Suprapubic skin (tissue), 4 donors: Measurements from ENCODE around the gene GAL3ST2. TPM values are rescaled to one million over a fixed set of nuclear protein-coding genes. Genes with fewer than 3 reads are reported as not detected.
"Not testable (repeated sequence)": the region's sequence is repeated elsewhere in the genome, so short reads cannot be mapped to it uniquely, and the experiment has no call there.

Experiments used
- DNase-seq, 2 donors: peaks; one replicate each; pipeline ENCODE4 v3.0.0-alpha.2; 2019; ENCODE audit warnings: low spot score in 2 of 2
- H3K27ac ChIP-seq: fragments of 200-600 bp; sonication (generic); one replicate; pipeline ENCODE4 v1.5.1; 2019
- H3K27me3 ChIP-seq: fragments of 200-600 bp; sonication (generic); one replicate; pipeline ENCODE4 v1.5.1; 2019
- H3K36me3 ChIP-seq: fragments of 200-600 bp; sonication (generic); one replicate; pipeline ENCODE4 v1.5.1; 2019
- H3K4me1 ChIP-seq: fragments of 200-600 bp; sonication (generic); one replicate; pipeline ENCODE4 v1.5.1; 2019
- H3K4me3 ChIP-seq: fragments of 200-600 bp; sonication (generic); one replicate; pipeline ENCODE4 v1.5.1; 2019; ENCODE audit warnings: mild to moderate bottlenecking
- H3K9me3 ChIP-seq: fragments of 200-600 bp; sonication (generic); one replicate; pipeline ENCODE4 v1.5.1; 2019
- EP300 ChIP-seq: sonication (generic); formaldehyde crosslinking; IDR thresholded peaks from one replicate; pipeline ENCODE4 v1.6.1; 2017; ENCODE audit warnings: antibody characterized with exemption
- POLR2A ChIP-seq, 2 donors: fragments of 450-650 bp; IDR thresholded peaks; one replicate each; pipeline ENCODE4 v1.6.1; 2017; ENCODE audit warnings: antibody characterized with exemption in 2 of 2, mild to moderate bottlenecking in 2 of 2, moderate library complexity in 2 of 2
- POLR2AphosphoS5 ChIP-seq, 3 donors: sonication (generic); formaldehyde crosslinking; IDR thresholded peaks; one replicate each; pipeline ENCODE4 v1.6.1; 2017; ENCODE audit warnings: antibody characterized with exemption in 3 of 3
- WGBS: methylation state at CpG from one replicate; pipeline ENCODE4 v1.1.5; 2018; 5-methylcytosine and 5-hydroxymethylcytosine counted together
- total RNA-seq, 4 donors: library from RNA; depleted of rRNA; stranded (reverse); fragments of >200 nt; gene quantifications; one replicate each; pipeline ENCODE4 v1.1.0, GENCODE V29; 2016
- TF ChIP-seq, protein P1 (sequence below), 2 donors: fragments of 200-600 bp in 1 of 2; fragments of 450-650 bp in 1 of 2; sonication (generic) in 1 of 2; IDR thresholded peaks; one replicate each; pipeline ENCODE4 v1.5.1; 2016 to 2019; ENCODE audit warnings: antibody characterized with exemption in 2 of 2, mild to moderate bottlenecking in 1 of 2, moderate library complexity in 1 of 2

GAL3ST2 gene
- total RNA-seq, 4 donors from 2014 or later: not detected

DNA sequence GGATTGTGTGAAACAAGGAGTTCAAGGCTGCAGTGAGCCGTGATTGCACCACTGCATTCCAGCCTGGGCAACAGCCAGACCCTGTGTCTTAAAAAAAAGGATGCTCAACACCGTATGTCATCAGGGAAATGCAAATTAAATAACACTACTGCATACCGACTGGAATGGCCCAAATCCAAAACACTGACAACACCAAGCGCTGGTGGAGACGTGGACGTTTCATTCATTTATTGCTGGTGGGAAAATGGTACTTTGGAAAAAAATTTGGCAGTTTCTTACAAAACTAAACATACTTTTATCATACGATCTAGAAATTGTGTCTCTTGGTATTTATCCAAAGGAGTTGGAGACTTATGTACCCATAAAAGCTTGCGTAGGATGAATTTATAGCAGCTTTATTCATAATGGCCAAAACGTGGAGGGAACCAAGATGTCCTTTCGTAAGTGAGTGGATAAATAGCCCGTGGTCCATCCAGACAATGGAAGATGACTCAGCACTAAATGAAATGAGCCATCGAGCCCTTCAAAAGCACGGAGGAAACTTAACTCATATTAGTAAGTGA is 56.6 kb downstream of the GAL3ST2 start:
- H3K4me3 ChIP-seq: no peak overlapping the region
- peaks cover 16% of the 10 kb centered on the region for H3K27me3 ChIP-seq
- no peaks in the 10 kb centered on the region for H3K4me1 ChIP-seq
- WGBS: 33% methylated on average over 13 of the region's 13 CpGs
- H3K9me3 ChIP-seq: no peaks in the 10 kb centered on the region
- peak in 1 of 2 donors; percentile 56 for DNase-seq
- no peaks in the 10 kb centered on the region for H3K36me3 ChIP-seq
- no peak for TF ChIP-seq EP300
- no peak for TF ChIP-seq POLR2A (IDR thresholded peaks at IDR 0.05)
- TF ChIP-seq, protein P1, sequence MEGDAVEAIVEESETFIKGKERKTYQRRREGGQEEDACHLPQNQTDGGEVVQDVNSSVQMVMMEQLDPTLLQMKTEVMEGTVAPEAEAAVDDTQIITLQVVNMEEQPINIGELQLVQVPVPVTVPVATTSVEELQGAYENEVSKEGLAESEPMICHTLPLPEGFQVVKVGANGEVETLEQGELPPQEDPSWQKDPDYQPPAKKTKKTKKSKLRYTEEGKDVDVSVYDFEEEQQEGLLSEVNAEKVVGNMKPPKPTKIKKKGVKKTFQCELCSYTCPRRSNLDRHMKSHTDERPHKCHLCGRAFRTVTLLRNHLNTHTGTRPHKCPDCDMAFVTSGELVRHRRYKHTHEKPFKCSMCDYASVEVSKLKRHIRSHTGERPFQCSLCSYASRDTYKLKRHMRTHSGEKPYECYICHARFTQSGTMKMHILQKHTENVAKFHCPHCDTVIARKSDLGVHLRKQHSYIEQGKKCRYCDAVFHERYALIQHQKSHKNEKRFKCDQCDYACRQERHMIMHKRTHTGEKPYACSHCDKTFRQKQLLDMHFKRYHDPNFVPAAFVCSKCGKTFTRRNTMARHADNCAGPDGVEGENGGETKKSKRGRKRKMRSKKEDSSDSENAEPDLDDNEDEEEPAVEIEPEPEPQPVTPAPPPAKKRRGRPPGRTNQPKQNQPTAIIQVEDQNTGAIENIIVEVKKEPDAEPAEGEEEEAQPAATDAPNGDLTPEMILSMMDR (IDR thresholded peaks at IDR 0.05): no peak
- no peak for TF ChIP-seq POLR2AphosphoS5 (IDR thresholded peaks at IDR 0.05)
- no peak overlapping the region for H3K27ac ChIP-seq

DNA sequence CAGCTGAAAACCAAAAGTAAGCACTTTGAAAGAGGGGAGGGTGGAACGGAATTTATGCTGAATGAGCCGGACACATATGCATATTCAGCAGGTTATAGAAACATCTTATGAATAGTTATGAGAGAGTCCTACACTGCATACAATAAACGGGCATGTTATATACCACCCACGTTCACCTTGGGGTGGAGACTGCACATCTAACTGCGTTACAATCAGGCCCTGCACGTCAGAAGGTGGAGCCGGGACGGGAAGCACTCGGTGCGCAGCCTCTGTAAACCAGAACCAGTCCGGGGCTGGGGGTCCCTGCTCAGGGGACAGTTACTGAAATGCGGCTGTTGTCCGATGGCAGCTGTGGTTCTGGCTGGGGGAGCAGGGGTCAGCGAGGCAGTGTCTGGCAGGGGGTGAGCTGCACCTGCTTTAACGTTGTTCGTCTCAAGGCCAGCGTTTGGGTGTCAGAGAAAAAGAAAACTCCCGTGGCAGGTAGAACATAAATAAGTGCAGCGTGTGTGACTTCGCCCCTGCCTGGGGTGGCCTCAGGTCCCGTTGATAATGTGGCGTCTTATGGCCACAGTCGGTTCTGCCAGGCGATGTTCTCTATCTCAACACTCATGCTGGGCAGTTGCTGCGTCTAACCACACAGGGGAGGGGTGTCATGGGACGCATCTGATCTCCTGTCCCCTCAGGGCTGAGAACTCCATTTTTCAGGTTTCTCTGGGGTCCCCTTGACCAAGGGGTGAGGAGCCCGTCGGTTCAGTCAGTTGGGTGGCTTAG is 57.3 kb downstream of the GAL3ST2 start:
- peak in 1 of 2 donors; percentile 44 for DNase-seq
- peaks cover 16% of the 10 kb centered on the region for H3K27me3 ChIP-seq
- H3K27ac ChIP-seq: not testable (repeated sequence)

DNA sequence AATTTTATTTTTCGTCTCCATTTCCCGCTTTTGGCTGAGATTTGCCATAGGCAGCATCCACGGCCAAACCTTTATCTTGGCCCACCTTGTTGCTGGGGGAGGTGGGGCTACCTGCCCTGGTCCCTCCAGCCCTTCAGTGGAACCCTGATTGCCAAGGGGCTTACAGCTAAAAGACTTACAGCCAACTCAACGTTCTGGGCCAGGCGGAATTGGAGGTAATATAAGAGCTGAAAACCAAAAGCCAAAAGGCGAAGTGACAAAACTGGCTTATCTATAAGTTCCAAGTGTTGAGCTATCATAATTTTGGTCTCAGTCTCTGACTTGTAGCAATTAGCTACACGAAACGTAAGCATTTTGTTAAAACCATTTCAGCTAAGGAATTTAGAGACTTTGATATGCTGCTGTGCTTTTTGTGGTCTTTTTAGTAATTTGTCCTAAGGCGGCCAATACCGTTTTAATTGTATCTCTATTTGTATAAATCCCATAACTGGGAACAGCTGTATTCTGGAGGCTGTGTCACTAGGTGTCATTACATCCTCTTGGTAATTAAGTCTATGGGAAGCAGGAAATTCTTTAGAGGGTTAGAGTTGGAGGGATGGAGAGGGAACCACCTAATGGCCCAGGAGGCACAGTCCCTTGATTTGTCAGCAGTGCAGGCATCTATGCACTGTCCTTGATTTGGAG is 58.0 kb downstream of the GAL3ST2 start:
- WGBS: 86% methylated on average over 10 of the region's 10 CpGs
- H3K27me3 ChIP-seq: peaks cover 16% of the 10 kb centered on the region
- no peak for DNase-seq

More for the DNA sequence above, 57.3 kb downstream of the GAL3ST2 start:
- H3K4me3 ChIP-seq, H3K36me3 ChIP-seq, H3K4me1 ChIP-seq, H3K9me3 ChIP-seq: not testable (repeated sequence)
- 81% methylated on average over 28 of the region's 28 CpGs for WGBS

DNA sequence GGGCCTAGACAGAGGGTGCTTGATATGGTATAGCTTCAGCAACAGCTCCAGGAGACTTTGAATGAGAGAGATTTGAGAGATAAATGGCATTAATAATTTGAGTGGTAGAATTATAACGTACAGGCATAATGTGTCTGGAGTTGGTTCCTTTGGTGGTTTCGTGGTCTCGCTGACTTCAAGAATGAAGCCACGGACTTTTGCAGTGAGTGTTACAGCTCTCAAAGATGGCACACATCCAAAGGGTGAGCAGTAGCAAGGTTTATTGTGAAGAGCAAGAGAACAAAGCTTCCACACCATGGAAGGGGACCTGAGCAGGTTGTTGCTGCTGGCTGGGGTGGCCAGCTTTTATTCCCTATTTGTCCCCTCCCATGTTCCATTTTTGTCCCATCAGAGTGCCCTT is 59.0 kb downstream of the GAL3ST2 start:
- TF ChIP-seq POLR2AphosphoS5 (IDR thresholded peaks at IDR 0.05): no peak
- TF ChIP-seq, protein P1 (IDR thresholded peaks at IDR 0.05): no peak
- TF ChIP-seq EP300: no peak
- no peak for TF ChIP-seq POLR2A (IDR thresholded peaks at IDR 0.05)
- WGBS: 75% methylated on average over 4 of the region's 4 CpGs
- H3K9me3 ChIP-seq: no peaks in the 10 kb centered on the region
- no peak overlapping the region for H3K27ac ChIP-seq
- H3K4me3 ChIP-seq: no peak overlapping the region
- no peak for DNase-seq
- H3K27me3 ChIP-seq: peaks cover 16% of the 10 kb centered on the region
- no peaks in the 10 kb centered on the region for H3K4me1 ChIP-seq
- H3K36me3 ChIP-seq: no peaks in the 10 kb centered on the region

More for the DNA sequence above, 58.0 kb downstream of the GAL3ST2 start:
- H3K27ac ChIP-seq: no peak overlapping the region
- H3K4me1 ChIP-seq: no peaks in the 10 kb centered on the region
- H3K4me3 ChIP-seq: no peak overlapping the region
- TF ChIP-seq, protein P1 (IDR thresholded peaks at IDR 0.05): no peak
- TF ChIP-seq POLR2AphosphoS5 (IDR thresholded peaks at IDR 0.05): no peak
- no peak for TF ChIP-seq EP300
- H3K9me3 ChIP-seq: no peaks in the 10 kb centered on the region
- no peaks in the 10 kb centered on the region for H3K36me3 ChIP-seq

DNA sequence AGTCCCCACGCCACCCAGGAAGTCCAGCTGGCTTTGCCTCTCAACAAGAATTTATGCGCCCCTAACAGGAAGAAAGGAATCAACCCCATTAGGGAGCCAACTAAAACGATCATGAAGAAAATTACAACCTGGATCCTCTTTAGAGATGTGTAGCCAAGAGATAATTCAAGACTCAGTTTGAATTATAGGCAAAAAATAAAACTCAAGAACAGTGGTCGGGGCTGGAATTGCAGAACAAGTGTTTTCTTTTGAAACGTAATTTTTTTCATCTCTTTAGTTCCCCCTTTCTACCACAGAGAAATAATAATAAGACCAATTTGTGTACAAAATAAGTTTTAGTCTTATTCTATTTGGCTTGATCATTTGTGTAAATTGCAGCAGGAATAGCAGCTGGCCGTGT is 59.7 kb downstream of the GAL3ST2 start:
- Histone ChIP-seq H3K9me3 (no peaks in the 10 kb centered on the region), H3K36me3 (no peaks in the 10 kb centered on the region), H3K27me3 (peaks cover 16% of the 10 kb centered on the region), H3K27ac (no peak overlapping the region), H3K4me1 (no peaks in the 10 kb centered on the region), H3K4me3 (no peak overlapping the region)
- no peak for DNase-seq
- no peak for TF ChIP-seq EP300
- TF ChIP-seq, protein P1 (IDR thresholded peaks at IDR 0.05): no peak
- TF ChIP-seq POLR2A (IDR thresholded peaks at IDR 0.05): no peak
- TF ChIP-seq POLR2AphosphoS5 (IDR thresholded peaks at IDR 0.05): no peak
- 62% methylated on average over 6 of the region's 6 CpGs for WGBS
